ENCODE data around the gene ARL4C. TPM values are rescaled to one million over a fixed set of nuclear protein-coding genes. Genes with fewer than 3 reads are reported as not detected.

ARL4C gene
- total and polyA plus RNA-seq, 9 donors: 1.8 to 12.7 (median 4.3) TPM

- no CpG with 5 or more reads among the region's 5 CpGs for WGBS (ENCODE audit: insufficient coverage)
Measured at GRCh38 chr2:234491897-234492296, 5.0 kb downstream of the ARL4C start.

DNA sequence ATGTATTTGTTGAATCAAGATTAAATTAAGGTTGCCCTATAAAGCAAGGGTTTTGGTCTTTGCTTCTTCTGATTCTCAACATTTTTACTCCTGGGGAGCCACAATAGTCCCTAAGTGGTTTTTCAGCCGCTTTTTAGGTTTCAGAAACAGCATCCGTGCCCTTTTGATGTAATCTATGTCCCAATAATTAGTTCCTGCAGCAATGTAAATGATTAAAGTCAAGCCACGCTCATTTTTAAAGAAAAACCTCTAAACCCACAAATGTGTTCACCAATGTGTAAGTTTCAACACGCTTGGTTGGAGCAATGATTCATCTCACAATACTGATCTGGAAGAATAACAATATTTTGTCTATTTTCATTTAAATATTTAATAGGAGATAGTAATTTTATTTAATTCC, 5.6 kb downstream of the ARL4C start:
- Histone ChIP-seq H3K4me3 (ENCODE audit: low read length) (no peak overlapping the region), H3K4me1 (ENCODE audit: control insufficient read depth, insufficient read depth, low read length) (peaks cover 15% of the 10 kb centered on the region), H3K27ac (ENCODE audit: low read length) (no peak overlapping the region), H3K9me3 (replicated peaks; ENCODE audit: control insufficient read depth, low read depth, low read length) (no peaks in the 10 kb centered on the region), H3K27me3 (ENCODE audit: control insufficient read depth, insufficient read depth, low read length) (peaks cover 37% of the 10 kb centered on the region), H3K36me3 (ENCODE audit: control insufficient read depth, insufficient read depth, low read length) (no peaks in the 10 kb centered on the region)
- DNase-seq: no peak
- WGBS (ENCODE audit: insufficient coverage): no CpG with 5 or more reads among the region's 4 CpGs

More at GRCh38 chr2:234491897-234492296, 5.0 kb downstream of the ARL4C start:
- Histone ChIP-seq H3K4me3 (ENCODE audit: low read length) (no peak overlapping the region), H3K9me3 (replicated peaks; ENCODE audit: control insufficient read depth, low read depth, low read length) (no peaks in the 10 kb centered on the region), H3K27me3 (ENCODE audit: control insufficient read depth, insufficient read depth, low read length) (peaks cover 36% of the 10 kb centered on the region), H3K4me1 (ENCODE audit: control insufficient read depth, insufficient read depth, low read length) (peaks cover 17% of the 10 kb centered on the region), H3K36me3 (ENCODE audit: control insufficient read depth, insufficient read depth, low read length) (no peaks in the 10 kb centered on the region), H3K27ac (ENCODE audit: low read length) (no peak overlapping the region)
- no peak for DNase-seq

GRCh38 chr2:234490271-234491091, 6.4 kb downstream of the ARL4C start:
- Histone ChIP-seq H3K9me3 (replicated peaks; ENCODE audit: control insufficient read depth, low read depth, low read length) (no peaks in the 10 kb centered on the region), H3K27ac (ENCODE audit: low read length) (no peak overlapping the region), H3K4me3 (ENCODE audit: low read length) (no peak overlapping the region), H3K27me3 (ENCODE audit: control insufficient read depth, insufficient read depth, low read length) (peaks cover 29% of the 10 kb centered on the region), H3K4me1 (ENCODE audit: control insufficient read depth, insufficient read depth, low read length) (peaks cover 7% of the 10 kb centered on the region), H3K36me3 (ENCODE audit: control insufficient read depth, insufficient read depth, low read length) (no peaks in the 10 kb centered on the region)
- no peak for DNase-seq
- WGBS (ENCODE audit: insufficient coverage): 74% methylated on average over 11 of the region's 15 CpGs

DNA sequence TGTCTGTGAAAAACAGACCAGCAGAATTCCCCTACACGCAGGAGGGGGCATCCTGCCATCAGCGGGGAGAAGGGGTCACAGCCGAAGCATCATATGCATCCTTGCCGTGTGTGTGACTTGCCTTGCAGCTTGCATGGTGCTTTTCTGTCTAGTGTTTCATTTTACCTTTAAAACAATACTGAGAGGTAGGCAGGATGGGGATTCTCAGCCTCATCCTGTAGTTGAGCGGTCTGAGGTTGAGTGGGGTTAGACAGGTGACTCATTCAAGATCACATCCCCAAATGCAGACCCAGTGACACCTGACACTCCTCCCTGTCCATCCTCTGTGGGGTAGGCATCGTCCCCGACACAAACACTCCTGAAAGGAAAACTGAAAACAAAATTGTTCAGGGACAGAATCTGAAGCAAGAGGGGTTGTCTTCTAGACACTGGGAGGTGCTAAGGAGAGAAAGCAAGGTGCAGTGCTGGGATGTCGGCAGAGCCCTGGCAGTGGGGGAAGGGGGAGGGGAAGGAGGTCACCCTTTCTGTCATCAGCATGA, 7.9 kb downstream of the ARL4C start:
- H3K4me1 ChIP-seq (ENCODE audit: control insufficient read depth, insufficient read depth, low read length): no peaks in the 10 kb centered on the region
- no peak overlapping the region for H3K27ac ChIP-seq (ENCODE audit: low read length)
- 17% methylated on average over 1 of the region's 8 CpGs for WGBS (ENCODE audit: insufficient coverage)

DNA sequence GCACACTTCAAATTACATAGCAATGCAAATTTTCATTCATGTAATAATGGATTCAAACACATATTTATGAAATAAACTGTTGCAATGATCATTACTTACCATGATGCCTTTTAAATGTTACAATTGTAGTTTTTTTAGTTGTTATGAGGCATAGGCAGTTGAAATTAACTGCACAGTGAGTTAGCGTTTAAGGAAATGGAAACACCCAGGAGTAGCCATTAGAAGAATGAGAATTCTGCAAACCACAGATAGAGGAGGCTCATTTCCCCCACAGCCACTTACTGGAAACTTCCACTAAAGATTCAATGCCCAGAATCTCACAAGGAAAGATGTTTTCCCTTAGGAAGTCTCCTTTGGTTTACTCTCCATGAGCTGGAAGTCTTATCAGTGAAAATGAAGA, 8.4 kb downstream of the ARL4C start:
- no CpG with 5 or more reads among the region's 1 CpG for WGBS (ENCODE audit: insufficient coverage)
- H3K27me3 ChIP-seq (ENCODE audit: control insufficient read depth, insufficient read depth, low read length): peaks cover 18% of the 10 kb centered on the region
- no peak overlapping the region for H3K4me3 ChIP-seq (ENCODE audit: low read length)
- H3K4me1 ChIP-seq (ENCODE audit: control insufficient read depth, insufficient read depth, low read length): no peaks in the 10 kb centered on the region
- H3K9me3 ChIP-seq (replicated peaks; ENCODE audit: control insufficient read depth, low read depth, low read length): no peaks in the 10 kb centered on the region
- no peaks in the 10 kb centered on the region for H3K36me3 ChIP-seq (ENCODE audit: control insufficient read depth, insufficient read depth, low read length)
- DNase-seq: no peak
- H3K27ac ChIP-seq (ENCODE audit: low read length): no peak overlapping the region

More for the DNA sequence above, 7.9 kb downstream of the ARL4C start:
- Histone ChIP-seq H3K27me3 (ENCODE audit: control insufficient read depth, insufficient read depth, low read length) (peaks cover 18% of the 10 kb centered on the region), H3K36me3 (ENCODE audit: control insufficient read depth, insufficient read depth, low read length) (no peaks in the 10 kb centered on the region), H3K4me3 (ENCODE audit: low read length) (no peak overlapping the region), H3K9me3 (replicated peaks; ENCODE audit: control insufficient read depth, low read depth, low read length) (no peaks in the 10 kb centered on the region)
- DNase-seq: no peak

GRCh38 chr2:234487356-234487755, 9.5 kb downstream of the ARL4C start:
- Histone ChIP-seq H3K27me3 (ENCODE audit: control insufficient read depth, insufficient read depth, low read length) (peaks cover 12% of the 10 kb centered on the region), H3K4me1 (ENCODE audit: control insufficient read depth, insufficient read depth, low read length) (no peaks in the 10 kb centered on the region), H3K9me3 (replicated peaks; ENCODE audit: control insufficient read depth, low read depth, low read length) (no peaks in the 10 kb centered on the region), H3K27ac (ENCODE audit: low read length) (no peak overlapping the region), H3K36me3 (ENCODE audit: control insufficient read depth, insufficient read depth, low read length) (no peaks in the 10 kb centered on the region), H3K4me3 (ENCODE audit: low read length) (no peak overlapping the region)
- WGBS (ENCODE audit: insufficient coverage): 60% methylated on average over 1 of the region's 3 CpGs
- no peak for DNase-seq

DNA sequence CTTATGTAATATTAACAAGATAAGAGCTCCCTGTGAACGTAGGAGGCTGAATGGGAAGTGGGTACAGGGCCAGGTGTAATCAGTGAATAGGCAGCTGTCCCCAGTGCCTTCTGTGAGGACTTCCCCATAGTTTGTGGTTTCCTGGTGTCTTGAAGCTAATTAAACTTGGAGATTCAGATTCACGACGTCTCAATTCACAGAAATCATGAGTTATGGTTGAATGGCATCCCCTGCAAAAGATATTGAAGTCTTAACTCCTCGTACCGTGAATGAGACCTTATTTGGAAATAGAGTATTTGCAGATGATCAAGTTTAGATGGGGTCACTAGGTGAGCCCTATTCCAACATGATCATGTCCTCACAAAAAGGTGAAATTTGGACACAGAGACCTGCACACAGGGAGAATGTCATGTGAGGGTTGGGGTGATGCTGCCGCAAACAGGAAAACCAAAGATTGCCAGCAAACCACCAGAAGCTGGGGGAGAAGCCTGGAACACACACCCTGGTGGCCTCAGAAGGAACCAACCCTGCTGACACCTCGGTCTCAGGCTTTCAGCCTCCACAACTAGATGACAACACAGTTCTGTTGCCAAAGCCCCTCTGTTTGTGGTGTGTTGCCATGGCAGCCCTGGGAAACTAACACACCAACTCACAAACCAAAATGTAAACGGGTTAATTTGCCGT, 13.2 kb downstream of the ARL4C start:
- Histone ChIP-seq H3K27me3 (ENCODE audit: control insufficient read depth, insufficient read depth, low read length) (peaks cover 2% of the 10 kb centered on the region), H3K9me3 (replicated peaks; ENCODE audit: control insufficient read depth, low read depth, low read length) (no peaks in the 10 kb centered on the region), H3K4me3 (ENCODE audit: low read length) (no peak overlapping the region), H3K4me1 (ENCODE audit: control insufficient read depth, insufficient read depth, low read length) (no peaks in the 10 kb centered on the region), H3K27ac (ENCODE audit: low read length) (no peak overlapping the region), H3K36me3 (ENCODE audit: control insufficient read depth, insufficient read depth, low read length) (no peaks in the 10 kb centered on the region)
- DNase-seq: no peak
- WGBS (ENCODE audit: insufficient coverage): 75% methylated on average over 3 of the region's 9 CpGs

DNA sequence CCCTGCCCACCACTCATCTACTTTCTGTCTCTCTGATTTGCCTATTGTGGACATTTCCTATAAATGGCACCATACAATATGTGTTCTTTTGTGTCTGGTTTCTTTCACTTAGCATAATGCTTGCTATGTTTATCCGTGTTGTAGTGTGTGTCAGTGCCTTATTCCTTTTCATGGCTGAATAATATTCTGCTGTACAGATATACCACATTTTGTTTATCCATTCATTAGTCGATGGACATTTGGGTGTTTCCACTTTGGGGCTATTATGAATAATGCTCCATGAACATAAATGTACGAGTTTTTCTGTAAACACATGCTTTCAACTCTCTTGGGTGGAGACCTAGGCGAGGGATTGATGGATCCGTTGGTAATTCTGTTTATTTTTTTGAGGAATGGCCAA, 15.6 kb downstream of the ARL4C start:
- DNase-seq: no peak
- Histone ChIP-seq H3K27me3 (ENCODE audit: control insufficient read depth, insufficient read depth, low read length) (no peaks in the 10 kb centered on the region), H3K27ac (ENCODE audit: low read length) (no peak overlapping the region), H3K36me3 (ENCODE audit: control insufficient read depth, insufficient read depth, low read length) (no peaks in the 10 kb centered on the region), H3K9me3 (replicated peaks; ENCODE audit: control insufficient read depth, low read depth, low read length) (no peaks in the 10 kb centered on the region), H3K4me1 (ENCODE audit: control insufficient read depth, insufficient read depth, low read length) (no peaks in the 10 kb centered on the region), H3K4me3 (ENCODE audit: low read length) (no peak overlapping the region)
- 57% methylated on average over 1 of the region's 5 CpGs for WGBS (ENCODE audit: insufficient coverage)

DNA sequence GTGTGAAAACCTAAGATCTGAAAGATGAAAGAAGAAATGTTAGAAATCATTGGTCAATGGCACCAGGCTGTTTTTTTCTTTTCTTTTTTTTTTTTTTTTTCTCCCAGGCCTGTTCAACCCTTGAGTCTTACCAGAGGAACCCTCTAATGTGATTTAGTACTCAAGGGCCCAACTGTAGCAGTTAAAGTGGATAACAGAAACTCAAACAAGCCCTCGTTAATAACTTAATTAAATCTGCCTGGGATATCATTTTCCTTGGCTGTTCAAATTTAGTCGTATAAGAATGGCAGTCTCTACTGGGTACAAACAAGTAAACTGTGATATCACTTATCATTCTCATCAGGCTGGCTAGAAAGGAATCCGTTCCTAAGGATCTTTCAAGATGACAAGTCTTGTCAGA, 16.5 kb downstream of the ARL4C start:
- H3K27me3 ChIP-seq (ENCODE audit: control insufficient read depth, insufficient read depth, low read length): no peaks in the 10 kb centered on the region
- WGBS (ENCODE audit: insufficient coverage): no CpG with 5 or more reads among the region's 3 CpGs
- no peaks in the 10 kb centered on the region for H3K4me1 ChIP-seq (ENCODE audit: control insufficient read depth, insufficient read depth, low read length)
- no peak for DNase-seq
- no peaks in the 10 kb centered on the region for H3K9me3 ChIP-seq (replicated peaks; ENCODE audit: control insufficient read depth, low read depth, low read length)
- H3K4me3 ChIP-seq (ENCODE audit: low read length): no peak overlapping the region
- no peaks in the 10 kb centered on the region for H3K36me3 ChIP-seq (ENCODE audit: control insufficient read depth, insufficient read depth, low read length)
- no peak overlapping the region for H3K27ac ChIP-seq (ENCODE audit: low read length)

DNA sequence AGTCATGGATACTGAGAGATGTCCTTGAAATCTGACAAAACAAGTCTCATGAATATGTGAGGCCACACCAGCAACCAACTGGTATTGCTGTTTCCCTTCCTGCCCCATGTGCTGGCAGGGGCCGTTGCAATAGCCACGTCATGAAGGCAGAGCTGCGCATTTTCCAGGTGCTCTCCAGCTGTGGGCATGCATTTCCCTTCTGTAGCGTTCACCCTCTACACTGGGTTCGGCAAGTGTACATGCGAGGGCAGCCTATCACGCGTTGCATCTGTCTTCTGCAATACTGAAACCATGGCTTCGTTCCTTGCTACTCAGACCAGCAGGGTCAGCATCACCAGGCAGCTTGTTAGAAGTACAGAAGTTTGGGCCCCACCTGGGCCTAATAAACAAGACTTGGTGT, 17.4 kb downstream of the ARL4C start:
- Histone ChIP-seq H3K4me1 (ENCODE audit: control insufficient read depth, insufficient read depth, low read length) (no peaks in the 10 kb centered on the region), H3K27me3 (ENCODE audit: control insufficient read depth, insufficient read depth, low read length) (no peaks in the 10 kb centered on the region), H3K9me3 (replicated peaks; ENCODE audit: control insufficient read depth, low read depth, low read length) (no peaks in the 10 kb centered on the region), H3K27ac (ENCODE audit: low read length) (no peak overlapping the region), H3K4me3 (ENCODE audit: low read length) (no peak overlapping the region), H3K36me3 (ENCODE audit: control insufficient read depth, insufficient read depth, low read length) (no peaks in the 10 kb centered on the region)
- WGBS (ENCODE audit: insufficient coverage): 83% methylated on average over 9 of the region's 9 CpGs
- DNase-seq: no peak
